ENCODE results near the gene CILP2.

- TF ChIP-seq FOS (IDR thresholded peaks at IDR 0.05; ENCODE audit: extremely low read depth, insufficient read length) (no peak), CTCF (IDR thresholded peaks at IDR 0.05 in 2 of 3, conservative IDR thresholded peaks at IDR 0.05 in 1 of 3; ENCODE audit: insufficient read depth in 2 of 3, low read depth in 1 of 3, low read length in 3 of 3) (no peak), SMARCC2 (IDR thresholded peaks at IDR 0.05; ENCODE audit: low read depth) (no peak)
These were observed 11.1 kb downstream of the CILP2 start for GRCh38 chr19:19548915-19549759.

Measured in K562 (cell line).